Prostate gland (tissue), 2 donors: ENCODE data around the gene ATE1. TPM values are rescaled to one million over a fixed set of nuclear protein-coding genes. Genes with fewer than 3 reads are reported as not detected.

ENCODE experiments used
- DNase-seq: peaks from one replicate; pipeline ENCODE4 v3.0.0-alpha.2; 2019; ENCODE audit warnings: low spot score
- H3K27ac ChIP-seq, 2 donors: fragments of 200-600 bp; sonication (generic); 2 replicates each; pipeline ENCODE4 v1.5.1; 2017 to 2019
- H3K27me3 ChIP-seq: fragments of 200-600 bp; sonication (generic); replicated peaks from 2 replicates; pipeline ENCODE4 v1.5.1; 2019; ENCODE audit not compliant: insufficient read depth
- H3K36me3 ChIP-seq, 2 donors: fragments of 200-600 bp; sonication (generic); 1 replicate in 1 of 2; 2 replicates in 1 of 2; pipeline versions ENCODE4 v1.5.1 to v1.8.1; 2017 to 2019
- H3K4me1 ChIP-seq: fragments of 200-600 bp; sonication (generic); replicated peaks from 2 replicates; pipeline ENCODE4 v1.5.1; 2019
- H3K4me3 ChIP-seq, 2 donors: fragments of 200-600 bp; sonication (generic); 2 replicates each; pipeline ENCODE4 v1.5.1; 2017 to 2019
- H3K9me3 ChIP-seq: fragments of 200-600 bp; sonication (generic); 2 replicates; pipeline ENCODE4 v1.5.1; 2017
- POLR2A ChIP-seq: fragments of 450-650 bp; IDR thresholded peaks from one replicate; pipeline ENCODE4 v1.6.1; 2016; ENCODE audit warnings: antibody characterized with exemption, mild to moderate bottlenecking
- POLR2AphosphoS5 ChIP-seq: sonication (generic); formaldehyde crosslinking; IDR thresholded peaks from one replicate; pipeline ENCODE4 v1.6.1; 2017; ENCODE audit warnings: antibody characterized with exemption
- WGBS: methylation state at CpG from one replicate; pipeline ENCODE4 v1.1.5; 2018; 5-methylcytosine and 5-hydroxymethylcytosine counted together
- intact Hi-C: fragments of 100-400 bp; cut with DNase I; formaldehyde crosslinking; loops from one replicate; pipeline ENCODE4 v1.14.2; 2022
- total RNA-seq, 2 donors: library from RNA; depleted of rRNA; stranded (reverse); fragments of >200 nt; gene quantifications; one replicate each; pipeline ENCODE4 v1.1.0, GENCODE V29; 2016
- TF ChIP-seq, protein P1 (sequence below), 4 experiments: fragments of 200-600 bp in 2 of 4; fragments of 450-650 bp in 2 of 4; sonication (generic) in 2 of 4; IDR thresholded peaks; 1 replicate in 3 of 4; 2 replicates in 1 of 4; pipeline ENCODE4 v1.5.1; 2016 to 2019; ENCODE audit warnings: antibody characterized with exemption in 4 of 4, mild to moderate bottlenecking in 2 of 4, moderate library complexity in 2 of 4

The ATE1 gene
- total RNA-seq, 2 donors from 2014 or later: 29.9 to 36.2 TPM

DNA sequence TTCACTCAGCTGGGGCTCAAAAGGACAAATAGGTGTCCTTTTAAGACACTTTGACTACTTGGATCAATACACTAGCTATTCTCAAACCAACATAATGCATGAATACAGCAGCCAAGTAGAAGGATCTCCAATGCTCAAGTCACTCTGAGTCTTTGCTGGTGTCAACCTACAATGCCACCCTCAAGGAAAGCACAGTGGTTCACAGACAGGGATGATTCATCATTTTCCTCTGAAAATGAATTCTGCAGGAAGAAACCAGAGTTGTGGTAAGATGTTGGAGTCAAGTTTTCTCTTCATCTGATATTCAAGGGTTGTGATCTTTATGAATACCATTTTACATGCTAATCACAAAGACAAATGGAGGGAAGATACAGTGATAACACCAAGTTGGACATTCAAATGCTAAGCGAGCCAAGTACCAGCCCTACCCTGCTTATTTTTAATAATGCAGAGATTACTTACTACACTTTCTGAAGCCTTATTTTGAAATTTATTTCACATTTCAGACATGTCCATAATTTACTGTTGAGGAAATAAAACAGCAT is 186.5 kb downstream of the ATE1 start:
- intact Hi-C loops: no loop called here
- 0% methylated on average over 1 of the region's 1 CpG for WGBS

DNA sequence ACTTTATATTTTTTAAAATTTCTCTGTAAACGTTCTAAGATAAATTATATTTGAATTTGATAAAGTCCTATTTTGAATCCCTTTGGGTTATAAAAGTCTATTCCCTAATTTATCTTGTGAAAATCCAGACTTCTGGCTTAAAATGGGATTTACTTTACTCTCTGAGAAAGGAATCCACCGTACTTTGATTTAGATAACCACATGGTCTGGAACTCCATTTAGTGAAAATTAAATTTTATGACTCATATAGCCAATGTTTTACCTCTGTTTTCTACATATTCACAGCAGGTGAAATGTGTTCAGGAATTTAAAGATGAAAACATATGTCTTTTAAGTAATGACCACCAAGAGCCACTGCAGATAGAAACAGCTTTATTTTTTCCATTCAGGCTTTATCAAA is 187.8 kb downstream of the ATE1 start:
- Histone ChIP-seq H3K4me1 (no peaks in the 10 kb centered on the region), H3K27ac (no peak overlapping the region), H3K36me3 (no peaks in the 10 kb centered on the region), H3K27me3 (no peaks in the 10 kb centered on the region), H3K9me3 (no peaks in the 10 kb centered on the region), H3K4me3 (no peak overlapping the region)
- no peak for DNase-seq
- 80% methylated on average over 2 of the region's 2 CpGs for WGBS
- intact Hi-C loops: no loop called here
- TF ChIP-seq, protein P1, sequence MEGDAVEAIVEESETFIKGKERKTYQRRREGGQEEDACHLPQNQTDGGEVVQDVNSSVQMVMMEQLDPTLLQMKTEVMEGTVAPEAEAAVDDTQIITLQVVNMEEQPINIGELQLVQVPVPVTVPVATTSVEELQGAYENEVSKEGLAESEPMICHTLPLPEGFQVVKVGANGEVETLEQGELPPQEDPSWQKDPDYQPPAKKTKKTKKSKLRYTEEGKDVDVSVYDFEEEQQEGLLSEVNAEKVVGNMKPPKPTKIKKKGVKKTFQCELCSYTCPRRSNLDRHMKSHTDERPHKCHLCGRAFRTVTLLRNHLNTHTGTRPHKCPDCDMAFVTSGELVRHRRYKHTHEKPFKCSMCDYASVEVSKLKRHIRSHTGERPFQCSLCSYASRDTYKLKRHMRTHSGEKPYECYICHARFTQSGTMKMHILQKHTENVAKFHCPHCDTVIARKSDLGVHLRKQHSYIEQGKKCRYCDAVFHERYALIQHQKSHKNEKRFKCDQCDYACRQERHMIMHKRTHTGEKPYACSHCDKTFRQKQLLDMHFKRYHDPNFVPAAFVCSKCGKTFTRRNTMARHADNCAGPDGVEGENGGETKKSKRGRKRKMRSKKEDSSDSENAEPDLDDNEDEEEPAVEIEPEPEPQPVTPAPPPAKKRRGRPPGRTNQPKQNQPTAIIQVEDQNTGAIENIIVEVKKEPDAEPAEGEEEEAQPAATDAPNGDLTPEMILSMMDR (IDR thresholded peaks at IDR 0.05): no peak
- TF ChIP-seq POLR2AphosphoS5: no peak
- TF ChIP-seq POLR2A: no peak

More for the DNA sequence above, 186.5 kb downstream of the ATE1 start:
- no peaks in the 10 kb centered on the region for H3K27me3 ChIP-seq
- no peaks in the 10 kb centered on the region for H3K36me3 ChIP-seq
- no peaks in the 10 kb centered on the region for H3K9me3 ChIP-seq
- no peak for DNase-seq
- H3K4me1 ChIP-seq: no peaks in the 10 kb centered on the region
- TF ChIP-seq, protein P1 (IDR thresholded peaks at IDR 0.05): no peak
- TF ChIP-seq POLR2AphosphoS5 (no peak), POLR2A (no peak)
- no peak overlapping the region for H3K27ac ChIP-seq
- no peak overlapping the region for H3K4me3 ChIP-seq

DNA sequence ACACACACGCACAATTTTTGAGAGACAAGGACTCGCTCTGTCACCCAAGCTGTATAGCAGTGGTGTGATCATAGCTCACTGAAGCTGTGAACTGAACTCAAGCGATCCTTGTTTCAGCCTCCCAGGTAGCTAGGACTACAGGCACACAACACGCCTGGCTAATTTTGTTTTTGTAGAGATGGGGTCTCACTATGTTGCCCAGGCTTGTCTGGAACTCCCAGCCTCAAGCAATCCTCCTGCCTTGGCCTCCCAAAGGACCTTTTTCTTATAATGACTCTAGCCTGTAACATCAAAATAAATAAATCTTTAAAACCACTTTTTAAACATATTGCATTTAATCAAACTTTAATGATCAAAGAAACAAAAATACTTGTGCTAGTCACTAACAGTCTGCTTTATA is 188.7 kb downstream of the ATE1 start:
- Histone ChIP-seq H3K9me3 (no peaks in the 10 kb centered on the region), H3K36me3 (no peaks in the 10 kb centered on the region), H3K27ac (no peak overlapping the region), H3K27me3 (no peaks in the 10 kb centered on the region), H3K4me3 (no peak overlapping the region), H3K4me1 (no peaks in the 10 kb centered on the region)
- DNase-seq: no peak
- intact Hi-C loops: no loop called here
- WGBS: over 99% methylated on average over 4 of the region's 4 CpGs
- no peak for TF ChIP-seq POLR2A
- TF ChIP-seq POLR2AphosphoS5: no peak
- TF ChIP-seq, protein P1 (IDR thresholded peaks at IDR 0.05): no peak

DNA sequence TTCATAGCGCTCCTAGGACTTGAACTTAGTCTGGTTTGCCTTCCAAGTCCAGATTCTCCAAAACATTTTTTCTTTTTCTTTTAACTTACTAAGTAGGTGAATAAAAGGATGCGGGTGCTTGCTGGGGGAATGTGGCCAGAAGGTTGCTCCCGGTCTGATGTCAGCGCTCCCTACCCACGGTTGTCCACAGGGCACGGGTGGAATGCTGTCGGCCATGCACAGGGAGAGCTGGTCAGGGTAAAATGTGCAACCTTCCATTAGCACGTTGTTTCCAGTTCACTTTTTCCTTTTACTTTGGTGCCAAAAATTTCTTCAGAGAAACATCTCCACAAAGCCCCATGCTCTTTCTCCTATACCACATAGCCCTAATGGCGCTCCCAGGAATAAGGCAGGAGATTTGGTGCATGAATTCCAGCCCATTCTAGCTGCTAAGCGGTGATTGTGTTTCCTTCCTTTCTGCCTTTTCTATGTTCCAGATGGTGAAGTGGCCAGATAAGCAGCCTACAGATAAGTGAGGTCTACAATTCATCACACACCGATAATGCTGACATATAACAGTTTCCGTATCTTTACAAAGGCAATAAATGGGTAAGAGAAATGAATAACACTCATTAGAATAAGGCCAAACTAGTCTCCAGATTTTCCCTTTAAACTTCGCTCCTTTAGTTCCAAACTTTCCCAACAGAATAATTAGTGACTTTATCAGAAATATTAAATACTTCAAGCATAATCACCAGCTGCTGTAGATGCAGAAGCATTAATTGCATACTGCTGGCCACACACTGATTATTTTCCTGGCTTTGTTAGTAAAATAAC is 191.3 kb downstream of the ATE1 start:
- 78% methylated on average over 13 of the region's 13 CpGs for WGBS
- Histone ChIP-seq H3K9me3 (no peaks in the 10 kb centered on the region), H3K27me3 (no peaks in the 10 kb centered on the region), H3K4me3 (no peak overlapping the region), H3K36me3 (no peaks in the 10 kb centered on the region), H3K4me1 (no peaks in the 10 kb centered on the region), H3K27ac (no peak overlapping the region)
- no peak for DNase-seq
- TF ChIP-seq POLR2AphosphoS5: no peak
- intact Hi-C loops: no loop called here

DNA sequence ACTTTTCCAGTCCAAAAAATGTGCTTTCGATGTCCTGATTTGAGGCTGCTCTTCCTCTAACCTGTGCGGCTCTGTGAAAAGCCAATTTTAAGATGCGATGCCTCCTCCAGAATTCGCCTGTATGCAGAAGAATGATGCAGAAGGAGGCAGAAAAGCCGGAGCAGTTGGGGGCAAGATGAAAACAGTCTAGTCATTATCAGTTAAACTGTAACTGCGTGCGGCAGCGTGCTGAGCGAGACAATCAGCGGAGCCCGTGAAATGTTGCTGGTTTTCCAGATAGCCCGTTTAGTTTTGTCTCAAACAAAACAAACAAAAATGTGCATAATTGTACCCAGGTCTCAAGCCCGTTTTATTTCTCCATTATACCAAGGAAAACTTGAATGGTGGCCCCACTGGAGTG is 192.6 kb downstream of the ATE1 start:
- no peaks in the 10 kb centered on the region for H3K4me1 ChIP-seq
- H3K27me3 ChIP-seq: no peaks in the 10 kb centered on the region
- no peaks in the 10 kb centered on the region for H3K36me3 ChIP-seq
- intact Hi-C loops: no loop called here
- WGBS: 80% methylated on average over 13 of the region's 13 CpGs
- H3K27ac ChIP-seq: no peak overlapping the region
- DNase-seq: no peak
- TF ChIP-seq POLR2A: no peak
- no peak for TF ChIP-seq POLR2AphosphoS5
- TF ChIP-seq, protein P1 (IDR thresholded peaks at IDR 0.05): no peak
- no peak overlapping the region for H3K4me3 ChIP-seq
- H3K9me3 ChIP-seq: no peaks in the 10 kb centered on the region
